Measurements from ENCODE around the gene IPO5.

DNA sequence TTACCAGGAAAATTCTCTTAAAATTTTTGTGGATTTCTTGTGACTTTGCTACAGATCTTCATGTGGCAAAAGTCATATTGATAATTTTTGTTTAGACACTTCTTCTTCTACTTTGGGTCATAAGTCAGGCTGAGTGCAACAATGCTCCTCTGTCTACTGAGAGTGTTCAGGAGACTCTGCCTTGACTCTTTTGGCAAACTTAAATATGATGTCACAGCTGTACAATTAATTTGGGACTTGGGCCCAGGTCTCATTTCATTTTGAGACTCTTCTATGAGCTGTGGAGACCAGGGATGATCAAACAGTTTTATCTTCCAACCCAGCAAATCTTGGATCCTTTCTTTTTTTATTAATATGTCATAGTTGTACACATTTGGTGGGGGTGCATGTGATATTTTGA is 19.7 kb upstream of the IPO5 start:
- TF ChIP-seq POLR2A (IDR thresholded peaks at IDR 0.05; ENCODE audit: extremely low read depth, insufficient read length), result no peak
- TF ChIP-seq, protein P1, sequence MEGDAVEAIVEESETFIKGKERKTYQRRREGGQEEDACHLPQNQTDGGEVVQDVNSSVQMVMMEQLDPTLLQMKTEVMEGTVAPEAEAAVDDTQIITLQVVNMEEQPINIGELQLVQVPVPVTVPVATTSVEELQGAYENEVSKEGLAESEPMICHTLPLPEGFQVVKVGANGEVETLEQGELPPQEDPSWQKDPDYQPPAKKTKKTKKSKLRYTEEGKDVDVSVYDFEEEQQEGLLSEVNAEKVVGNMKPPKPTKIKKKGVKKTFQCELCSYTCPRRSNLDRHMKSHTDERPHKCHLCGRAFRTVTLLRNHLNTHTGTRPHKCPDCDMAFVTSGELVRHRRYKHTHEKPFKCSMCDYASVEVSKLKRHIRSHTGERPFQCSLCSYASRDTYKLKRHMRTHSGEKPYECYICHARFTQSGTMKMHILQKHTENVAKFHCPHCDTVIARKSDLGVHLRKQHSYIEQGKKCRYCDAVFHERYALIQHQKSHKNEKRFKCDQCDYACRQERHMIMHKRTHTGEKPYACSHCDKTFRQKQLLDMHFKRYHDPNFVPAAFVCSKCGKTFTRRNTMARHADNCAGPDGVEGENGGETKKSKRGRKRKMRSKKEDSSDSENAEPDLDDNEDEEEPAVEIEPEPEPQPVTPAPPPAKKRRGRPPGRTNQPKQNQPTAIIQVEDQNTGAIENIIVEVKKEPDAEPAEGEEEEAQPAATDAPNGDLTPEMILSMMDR (IDR thresholded peaks at IDR 0.05; ENCODE audit: low read depth, low read length), result no peak
- no peak for TF ChIP-seq MYC (IDR thresholded peaks at IDR 0.05; ENCODE audit: low read depth, low read length)
- no peak for TF ChIP-seq MAX (IDR thresholded peaks at IDR 0.05; ENCODE audit: low read depth, low read length)

Measured in NB4 (cell line).